HG03520 (cell line): ENCODE results near the gene C1QB.

Experiments used
- ATAC-seq: cut with Tn5 transposase; IDR thresholded peaks from one replicate; pipeline ENCODE4 v1.9.1; 2021; ENCODE audit warnings: mild to moderate bottlenecking, moderate library complexity; ENCODE audit not compliant: unreplicated experiment

The C1QB gene

DNA sequence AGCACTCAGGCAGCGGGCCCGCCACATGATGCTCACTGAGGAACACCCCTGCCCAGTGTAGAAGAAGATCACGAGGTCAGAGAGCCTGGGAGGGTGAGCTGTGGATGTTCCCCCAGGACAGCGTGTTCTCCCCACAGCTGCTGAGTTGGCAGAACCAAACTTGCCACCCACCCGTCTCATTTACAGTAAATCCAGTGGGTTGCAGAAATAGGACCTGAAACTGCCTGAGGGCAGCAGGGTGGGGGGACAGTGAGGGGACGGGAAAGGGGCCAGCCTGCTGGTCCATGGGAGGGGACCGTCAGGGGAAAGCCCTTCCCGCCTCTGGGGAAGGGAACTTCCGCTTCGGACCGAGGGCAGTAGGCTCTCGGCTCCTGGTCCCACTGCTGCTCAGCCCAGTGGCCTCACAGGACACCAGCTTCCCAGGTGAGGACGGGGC lies at the start of gene C1QB:
Gene C1QB (plus strand): TSS at position 356 of the 436 bp plus-strand sequence. CDS start 6,227 bp downstream, outside the sequence.
- ATAC-seq: no peak

DNA sequence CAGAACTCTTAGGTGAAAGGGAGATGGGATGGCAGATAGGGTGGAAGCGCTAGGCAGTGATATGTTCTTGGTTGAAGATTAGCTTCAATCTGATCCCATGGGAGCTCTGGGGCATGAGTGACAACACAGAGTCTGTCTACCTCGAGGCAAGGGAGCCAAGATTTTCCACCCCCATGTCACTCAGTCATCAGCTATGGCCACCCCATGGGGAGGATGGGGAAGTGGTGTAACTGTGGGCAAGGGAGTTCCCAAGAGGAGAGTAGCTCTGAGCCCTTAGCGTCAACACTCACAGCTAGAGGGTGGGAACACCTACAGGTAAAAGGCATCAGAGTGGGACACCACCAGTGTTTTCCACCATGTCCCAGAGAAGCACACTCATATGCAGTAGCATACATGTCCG lies 46.9 kb upstream of the C1QB start:
- no peak for ATAC-seq

DNA sequence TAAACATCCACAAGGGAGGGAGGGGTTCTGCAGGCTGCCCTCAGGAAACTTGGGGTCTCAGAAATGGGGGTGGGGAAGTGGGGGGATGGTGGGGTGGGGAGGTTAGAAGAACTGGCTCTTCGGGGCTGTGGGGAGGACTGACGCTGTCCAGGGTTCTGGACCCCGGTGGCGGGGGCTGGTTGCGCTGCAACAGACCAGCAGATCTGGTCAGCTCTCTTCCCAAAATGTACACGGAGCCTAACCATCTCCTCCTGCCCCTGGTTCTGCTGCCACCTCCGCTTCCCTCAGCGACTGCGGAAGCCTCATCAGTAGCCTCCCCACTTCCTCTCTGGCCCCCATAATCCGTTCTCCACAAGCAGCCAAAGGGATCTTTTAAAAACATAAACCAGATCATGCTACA lies 45.9 kb upstream of the C1QB start:
- ATAC-seq: no peak

DNA sequence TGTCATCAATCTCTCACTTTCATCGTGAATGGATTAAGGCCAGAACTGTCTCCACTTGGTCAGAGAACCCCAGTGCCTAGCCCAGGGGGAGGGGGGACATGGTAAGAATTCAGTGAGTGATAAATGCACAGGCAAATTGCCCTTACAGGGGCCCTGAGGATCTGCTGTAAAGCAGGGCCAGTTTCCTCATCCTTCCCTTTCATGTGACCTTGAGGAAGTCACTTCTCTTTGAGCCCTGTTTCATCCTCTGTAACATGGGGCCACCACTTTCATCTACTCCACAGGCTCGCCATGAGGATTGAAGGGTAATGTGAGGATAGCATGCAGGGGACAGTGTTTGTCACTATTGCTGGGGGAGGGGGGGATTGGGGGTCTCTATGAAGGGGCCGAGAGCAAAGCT lies 44.7 kb upstream of the C1QB start:
- no peak for ATAC-seq

GRCh38 chr1:22609291-22609690 lies 43.7 kb upstream of the C1QB start:
- ATAC-seq: no peak

GRCh38 chr1:22611530-22611947 lies 41.5 kb upstream of the C1QB start:
- ATAC-seq: no peak

- ATAC-seq: no peak
These were observed 40.1 kb upstream of the C1QB start for GRCh38 chr1:22612671-22613571.

GRCh38 chr1:22613572-22613918 lies 39.5 kb upstream of the C1QB start:
- no peak for ATAC-seq

- no peak for ATAC-seq
These were observed 39.1 kb upstream of the C1QB start for GRCh38 chr1:22613951-22614350.

DNA sequence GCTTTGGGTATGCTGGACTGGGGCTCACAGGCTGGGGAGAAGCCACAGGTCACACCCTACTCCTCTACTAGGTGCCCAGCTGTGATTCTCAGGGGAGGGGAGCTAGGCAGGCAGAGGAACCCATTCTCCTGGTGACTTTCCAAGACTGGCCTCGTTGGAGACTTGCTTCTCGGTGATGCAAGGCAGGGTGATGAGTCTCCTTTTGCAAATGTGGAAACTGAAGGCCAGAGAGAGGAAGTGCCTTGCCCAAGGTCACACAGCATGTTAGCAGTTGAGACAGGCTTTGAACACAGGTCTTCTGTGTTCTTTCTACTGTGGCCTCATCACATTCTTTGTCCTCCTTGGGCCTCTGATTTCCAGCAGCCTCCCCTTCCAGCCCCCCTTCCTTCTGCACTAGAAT lies 37.1 kb upstream of the C1QB start:
- no peak for ATAC-seq

DNA sequence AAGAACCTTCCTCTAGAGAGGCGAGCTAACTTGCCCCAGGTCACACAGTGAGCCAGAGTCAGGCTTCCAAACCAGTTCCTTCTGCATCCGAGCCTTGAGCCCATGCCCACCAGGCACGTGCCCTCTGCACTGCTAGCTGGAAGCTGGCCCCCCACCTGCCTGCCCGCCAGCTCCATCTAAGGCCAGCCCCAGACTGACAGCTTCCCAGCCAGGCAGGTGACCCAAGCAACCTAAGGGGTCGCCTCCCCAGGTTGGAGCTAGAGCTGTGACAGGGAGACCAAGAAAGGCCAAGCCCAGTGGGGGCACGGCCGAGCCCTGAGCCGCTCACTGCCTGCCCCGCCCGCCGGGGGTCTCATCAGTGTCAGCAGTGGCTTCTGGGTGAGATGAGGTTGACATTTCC lies 36.5 kb upstream of the C1QB start:
- no peak for ATAC-seq

- no peak for ATAC-seq
These were observed 35.0 kb upstream of the C1QB start for GRCh38 chr1:22618056-22618455.

DNA sequence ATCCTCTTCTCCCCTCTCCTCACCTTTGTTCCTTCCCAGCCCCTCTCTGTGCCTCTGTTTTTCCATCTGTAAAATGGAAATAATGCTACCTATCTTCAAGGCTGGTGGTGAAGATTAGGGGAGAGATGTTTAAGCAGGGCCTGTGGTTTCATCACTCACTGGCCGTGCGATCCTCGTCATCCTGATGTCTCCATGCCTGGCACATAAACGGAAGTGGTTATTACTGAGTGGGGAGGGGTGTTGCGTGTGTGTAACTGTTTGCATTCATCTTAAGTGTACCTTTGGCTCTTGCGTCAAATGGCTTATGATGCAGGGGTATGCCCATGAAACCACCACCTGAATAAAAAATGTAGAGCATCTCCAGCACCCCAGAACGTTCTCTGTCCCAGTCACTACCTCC lies 33.8 kb upstream of the C1QB start:
- no peak for ATAC-seq

GRCh38 chr1:22619798-22620197 lies 33.2 kb upstream of the C1QB start:
- ATAC-seq: no peak

DNA sequence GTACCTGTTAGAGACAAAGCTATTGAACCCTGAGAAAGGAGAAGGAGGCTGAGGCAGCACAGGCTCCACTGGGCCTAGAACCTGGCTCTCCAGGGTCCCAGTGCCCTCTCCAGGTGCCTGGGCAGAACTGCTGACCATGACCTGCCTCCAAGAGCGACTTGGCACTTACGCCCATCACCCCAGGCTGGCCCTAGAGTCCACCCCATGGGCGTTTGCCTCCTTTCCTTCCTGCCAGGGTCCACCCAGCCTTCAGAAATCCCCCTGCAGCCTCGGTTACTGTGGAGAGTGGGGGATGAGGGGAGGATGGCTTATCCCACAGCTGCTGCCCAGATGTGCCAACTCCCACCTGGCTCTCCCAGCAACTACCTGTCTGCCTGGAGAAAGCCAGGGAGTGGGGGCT lies 31.3 kb upstream of the C1QB start:
- ATAC-seq: no peak

DNA sequence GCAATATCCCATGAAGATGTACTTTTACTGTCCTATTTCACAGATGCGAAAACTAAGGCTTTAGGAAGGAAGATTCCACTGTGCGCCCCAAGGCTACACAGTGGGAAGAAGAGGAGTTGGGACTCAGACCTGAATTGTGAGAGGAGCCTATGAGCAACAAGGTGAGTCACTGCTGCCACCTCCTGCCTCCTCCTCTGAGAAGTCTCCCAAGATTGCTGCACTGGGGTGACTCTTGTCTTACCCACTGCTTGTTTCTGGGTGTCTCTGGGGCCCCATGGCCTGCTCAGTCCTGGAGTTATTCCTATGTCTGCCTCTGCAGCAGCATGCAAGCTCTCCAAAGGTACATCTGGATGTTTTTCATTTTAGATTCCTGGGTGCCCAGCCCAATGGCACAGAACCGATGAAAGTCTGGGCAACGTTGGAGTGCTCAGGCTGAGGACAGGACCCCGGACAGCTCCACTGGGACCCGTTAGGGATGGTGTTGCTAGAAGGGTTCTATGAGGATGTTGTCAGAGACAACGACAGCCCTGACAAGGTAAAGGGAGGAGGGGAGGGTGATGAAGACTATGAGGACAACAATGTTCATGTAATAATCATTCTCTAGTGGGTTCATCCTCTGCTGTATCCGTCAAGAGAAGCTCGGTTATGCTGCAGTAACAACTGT lies 27.6 kb upstream of the C1QB start:
- no peak for ATAC-seq

- no peak for ATAC-seq
These were observed 26.5 kb upstream of the C1QB start for GRCh38 chr1:22626237-22627157.

DNA sequence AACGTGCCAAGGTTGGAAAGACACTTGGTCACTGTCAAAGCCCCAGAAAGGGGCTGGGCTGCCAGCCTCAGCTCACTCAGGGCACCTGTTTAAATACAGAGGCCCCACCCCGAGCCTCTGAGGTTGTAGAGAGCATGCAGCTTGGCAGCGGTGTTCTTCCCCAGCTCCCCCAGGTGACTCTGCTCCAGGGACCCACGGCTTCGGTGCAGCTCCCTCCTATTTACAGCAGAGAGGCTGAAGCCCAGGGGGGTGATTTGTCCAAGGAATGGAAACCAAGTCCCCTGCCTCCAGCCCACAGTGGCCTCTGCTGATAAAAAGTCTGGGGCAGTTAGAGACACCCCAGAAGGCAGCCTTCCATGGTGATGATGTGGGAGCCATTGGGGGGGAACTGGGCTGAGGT lies 25.7 kb upstream of the C1QB start:
- ATAC-seq: no peak

DNA sequence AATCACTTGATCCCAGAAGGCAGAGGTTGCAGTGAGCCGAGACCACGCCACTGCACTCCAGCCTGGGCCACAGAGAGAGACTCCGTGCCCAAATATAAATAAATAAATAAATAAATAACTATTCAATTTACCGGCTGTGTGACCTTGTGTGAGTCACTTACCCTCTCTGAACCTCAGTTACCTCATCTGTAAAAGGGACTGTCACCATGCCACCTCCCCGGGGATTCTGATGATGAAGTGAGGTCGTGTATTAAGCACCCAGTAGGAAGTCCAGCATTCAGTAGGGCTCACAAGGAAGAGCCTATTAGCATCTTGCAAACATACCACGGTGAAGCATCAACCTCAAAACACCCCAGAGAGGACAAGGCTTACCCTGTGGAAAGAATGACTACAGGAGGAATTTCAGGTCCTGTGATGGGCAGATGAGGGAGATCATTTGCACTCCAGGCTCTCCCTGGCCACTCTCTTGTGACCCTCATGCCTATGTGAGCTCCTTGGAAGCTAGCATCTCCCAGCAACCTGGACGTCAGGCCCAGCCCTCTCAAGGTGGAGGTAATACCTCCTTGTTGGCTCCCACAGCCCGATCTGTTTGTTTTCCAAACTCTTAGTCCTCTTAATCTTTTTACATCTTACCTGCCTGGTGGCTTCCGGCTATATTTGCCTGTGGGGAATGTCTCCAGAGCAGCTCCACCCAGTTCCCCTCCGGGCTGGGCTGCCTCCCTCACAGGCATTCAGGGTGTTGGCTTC lies 24.2 kb upstream of the C1QB start:
- ATAC-seq: no peak

GRCh38 chr1:22629886-22630285 lies 23.1 kb upstream of the C1QB start:
- ATAC-seq: no peak
